Ishikawa (cell line): ENCODE results near the gene TRIO.

ENCODE experiments used
- CEBPB ChIP-seq: IDR thresholded peaks from 2 replicates; pipeline ENCODE4 v1.6.1; 2012
- CREB1 ChIP-seq: IDR thresholded peaks from 2 replicates; pipeline ENCODE4 v1.6.1; 2012; ENCODE audit warnings: low read depth
- EGR1 ChIP-seq: IDR thresholded peaks from 2 replicates; pipeline ENCODE4 v1.6.1; 2012
- EP300 ChIP-seq: IDR thresholded peaks from 2 replicates; pipeline ENCODE4 v1.6.1; 2012; ENCODE audit warnings: borderline replicate concordance
- FOXM1 ChIP-seq: IDR thresholded peaks from 2 replicates; pipeline ENCODE4 v1.6.1; 2012; ENCODE audit warnings: low read depth, borderline replicate concordance
- NFIC ChIP-seq: IDR thresholded peaks from 2 replicates; pipeline ENCODE4 v1.6.1; 2012
- RAD21 ChIP-seq: IDR thresholded peaks from 2 replicates; pipeline ENCODE4 v1.6.1; 2012; ENCODE audit warnings: low read depth
- TAF1 ChIP-seq: IDR thresholded peaks from 2 replicates; pipeline ENCODE4 v1.6.1; 2012; ENCODE audit warnings: low read depth, mild to moderate bottlenecking
- TCF12 ChIP-seq: IDR thresholded peaks from 2 replicates; pipeline ENCODE4 v1.6.1; 2012; ENCODE audit warnings: low read depth
- TEAD4 ChIP-seq: IDR thresholded peaks from 2 replicates; pipeline ENCODE4 v1.6.1; 2012
- YY1 ChIP-seq: IDR thresholded peaks from 2 replicates; pipeline ENCODE4 v1.6.1; 2012; ENCODE audit warnings: low read depth
- ZBTB7A ChIP-seq: IDR thresholded peaks from 2 replicates; pipeline ENCODE4 v1.6.1; 2012; ENCODE audit warnings: low read depth
- TF ChIP-seq, protein P1 (sequence below): IDR thresholded peaks from 2 replicates; pipeline ENCODE4 v1.6.1; 2012; ENCODE audit warnings: low read depth, mild to moderate bottlenecking
- TF ChIP-seq, protein P2 (sequence below): IDR thresholded peaks from 2 replicates; pipeline ENCODE4 v1.6.1; 2012
- TF ChIP-seq, protein P3 (sequence below): IDR thresholded peaks from 2 replicates; pipeline ENCODE4 v1.6.1; 2012

TRIO gene

DNA sequence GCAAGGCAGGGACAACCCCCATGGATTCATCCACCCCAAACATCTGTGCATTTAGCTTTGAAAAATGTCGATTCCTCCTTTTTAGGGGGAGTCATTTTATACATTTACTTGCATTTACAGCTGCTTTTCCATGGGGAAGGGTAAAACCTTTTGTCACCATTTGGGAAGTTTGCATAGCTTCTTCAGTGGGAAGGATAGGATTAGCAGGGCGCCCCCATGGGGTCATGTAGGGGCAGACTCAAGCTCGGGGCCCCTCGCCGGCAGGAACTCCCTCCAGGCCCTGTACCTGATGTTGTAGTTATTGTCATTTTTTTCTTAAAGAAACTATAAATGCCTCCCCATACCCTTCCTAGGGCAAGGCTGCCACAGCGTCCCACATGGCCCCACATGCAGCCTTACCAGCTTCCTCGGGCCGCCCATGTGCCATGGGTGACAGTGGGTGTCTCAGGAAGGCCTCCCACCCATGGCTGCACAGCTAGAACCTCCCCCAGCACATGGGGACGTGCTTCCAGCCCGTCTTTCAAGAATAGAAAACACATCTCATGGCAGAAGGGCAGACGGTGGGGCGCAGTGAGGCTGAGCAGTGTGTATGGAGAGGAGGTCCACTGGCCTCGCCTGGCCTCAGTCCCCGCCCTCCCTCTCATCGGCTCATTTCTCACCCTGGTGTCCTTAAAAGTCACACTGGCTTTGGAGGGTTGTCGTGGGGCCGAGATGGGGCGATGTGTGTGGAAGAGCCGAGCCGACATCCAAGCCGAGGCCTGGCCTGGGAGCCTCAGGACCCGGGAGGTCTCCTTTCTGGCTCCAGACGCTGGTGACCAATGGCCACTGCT, 362.4 kb downstream of the TRIO start:
- TF ChIP-seq NFIC (no peak), FOXM1 (no peak), TEAD4 (no peak), RAD21 (no peak), YY1 (no peak), EGR1 (no peak), TCF12 (no peak), TAF1 (no peak), CEBPB (no peak), CREB1 (no peak), EP300 (no peak), ZBTB7A (no peak)
- TF ChIP-seq, protein P1, sequence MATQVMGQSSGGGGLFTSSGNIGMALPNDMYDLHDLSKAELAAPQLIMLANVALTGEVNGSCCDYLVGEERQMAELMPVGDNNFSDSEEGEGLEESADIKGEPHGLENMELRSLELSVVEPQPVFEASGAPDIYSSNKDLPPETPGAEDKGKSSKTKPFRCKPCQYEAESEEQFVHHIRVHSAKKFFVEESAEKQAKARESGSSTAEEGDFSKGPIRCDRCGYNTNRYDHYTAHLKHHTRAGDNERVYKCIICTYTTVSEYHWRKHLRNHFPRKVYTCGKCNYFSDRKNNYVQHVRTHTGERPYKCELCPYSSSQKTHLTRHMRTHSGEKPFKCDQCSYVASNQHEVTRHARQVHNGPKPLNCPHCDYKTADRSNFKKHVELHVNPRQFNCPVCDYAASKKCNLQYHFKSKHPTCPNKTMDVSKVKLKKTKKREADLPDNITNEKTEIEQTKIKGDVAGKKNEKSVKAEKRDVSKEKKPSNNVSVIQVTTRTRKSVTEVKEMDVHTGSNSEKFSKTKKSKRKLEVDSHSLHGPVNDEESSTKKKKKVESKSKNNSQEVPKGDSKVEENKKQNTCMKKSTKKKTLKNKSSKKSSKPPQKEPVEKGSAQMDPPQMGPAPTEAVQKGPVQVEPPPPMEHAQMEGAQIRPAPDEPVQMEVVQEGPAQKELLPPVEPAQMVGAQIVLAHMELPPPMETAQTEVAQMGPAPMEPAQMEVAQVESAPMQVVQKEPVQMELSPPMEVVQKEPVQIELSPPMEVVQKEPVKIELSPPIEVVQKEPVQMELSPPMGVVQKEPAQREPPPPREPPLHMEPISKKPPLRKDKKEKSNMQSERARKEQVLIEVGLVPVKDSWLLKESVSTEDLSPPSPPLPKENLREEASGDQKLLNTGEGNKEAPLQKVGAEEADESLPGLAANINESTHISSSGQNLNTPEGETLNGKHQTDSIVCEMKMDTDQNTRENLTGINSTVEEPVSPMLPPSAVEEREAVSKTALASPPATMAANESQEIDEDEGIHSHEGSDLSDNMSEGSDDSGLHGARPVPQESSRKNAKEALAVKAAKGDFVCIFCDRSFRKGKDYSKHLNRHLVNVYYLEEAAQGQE, result no peak
- TF ChIP-seq, protein P2, sequence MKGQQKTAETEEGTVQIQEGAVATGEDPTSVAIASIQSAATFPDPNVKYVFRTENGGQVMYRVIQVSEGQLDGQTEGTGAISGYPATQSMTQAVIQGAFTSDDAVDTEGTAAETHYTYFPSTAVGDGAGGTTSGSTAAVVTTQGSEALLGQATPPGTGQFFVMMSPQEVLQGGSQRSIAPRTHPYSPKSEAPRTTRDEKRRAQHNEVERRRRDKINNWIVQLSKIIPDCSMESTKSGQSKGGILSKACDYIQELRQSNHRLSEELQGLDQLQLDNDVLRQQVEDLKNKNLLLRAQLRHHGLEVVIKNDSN, result no peak
- TF ChIP-seq, protein P3, sequence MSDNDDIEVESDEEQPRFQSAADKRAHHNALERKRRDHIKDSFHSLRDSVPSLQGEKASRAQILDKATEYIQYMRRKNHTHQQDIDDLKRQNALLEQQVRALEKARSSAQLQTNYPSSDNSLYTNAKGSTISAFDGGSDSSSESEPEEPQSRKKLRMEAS, result no peak

DNA sequence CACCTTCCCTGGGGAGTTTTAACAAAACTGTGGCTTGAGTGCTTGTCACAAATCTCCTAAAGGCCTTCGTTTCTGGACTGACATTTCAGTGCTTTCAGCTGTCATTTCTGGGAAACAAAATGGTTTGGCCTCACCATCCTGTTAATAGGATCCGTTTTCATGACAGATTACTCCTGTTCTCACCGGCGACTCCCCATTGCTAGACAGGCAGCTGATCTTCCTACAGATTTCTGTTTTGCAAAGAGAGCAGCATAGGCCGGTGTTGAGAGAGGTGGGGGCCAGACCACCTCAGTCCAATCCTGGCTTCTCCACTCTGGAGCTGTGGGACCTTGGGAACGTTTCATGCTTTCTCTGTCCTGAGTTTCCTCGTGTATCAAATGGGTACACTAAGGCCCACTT, 363.0 kb downstream of the TRIO start:
- no peak for TF ChIP-seq NFIC
- TF ChIP-seq, protein P2, result no peak
- TF ChIP-seq TAF1, result no peak
- TF ChIP-seq CREB1, result no peak
- no peak for TF ChIP-seq TCF12
- no peak for TF ChIP-seq FOXM1
- TF ChIP-seq RAD21, result no peak
- TF ChIP-seq, protein P1, result no peak
- no peak for TF ChIP-seq EP300
- no peak for TF ChIP-seq ZBTB7A
- no peak for TF ChIP-seq CEBPB
- TF ChIP-seq YY1, result no peak
- TF ChIP-seq, protein P3, result no peak
- TF ChIP-seq TEAD4, result no peak

DNA sequence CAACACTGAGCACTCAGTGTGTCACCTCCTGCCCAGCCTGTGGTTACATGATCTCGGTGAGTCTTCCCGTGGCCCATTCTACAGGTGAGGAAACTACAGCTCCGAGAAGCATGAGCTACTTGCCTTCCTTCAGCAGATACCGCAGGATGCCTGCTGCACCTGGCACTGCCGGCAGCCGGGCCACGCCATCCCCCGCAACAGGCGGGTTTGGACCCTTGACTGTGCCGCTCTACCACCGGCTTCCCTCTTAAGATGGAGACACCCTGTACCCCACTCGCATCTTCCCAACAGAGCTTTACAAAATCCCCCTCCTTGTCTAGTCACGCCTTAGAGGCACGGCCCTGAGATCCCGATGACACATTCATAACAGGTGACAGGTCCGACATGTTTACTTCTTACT, 363.5 kb downstream of the TRIO start:
- TF ChIP-seq, protein P1, result no peak
- TF ChIP-seq FOXM1 (no peak), ZBTB7A (no peak), CEBPB (no peak), EGR1 (no peak), RAD21 (no peak), TEAD4 (no peak), CREB1 (no peak), YY1 (no peak), TAF1 (no peak), EP300 (no peak), NFIC (no peak)
- TF ChIP-seq, protein P2, result no peak
